Panc1 (cell line): ENCODE results near the gene RILP.

Source experiments
- POLR2AphosphoS5 ChIP-seq: IDR thresholded peaks from 2 replicates; pipeline ENCODE4 v1.6.1; 2012; ENCODE audit warnings: mild to moderate bottlenecking, low read depth, low read length, moderate library complexity
- TF ChIP-seq, protein P1 (sequence below): fragments of 450-650 bp; IDR thresholded peaks from 2 replicates; pipeline ENCODE4 v1.5.1; 2017; ENCODE audit warnings: mild to moderate bottlenecking
- TF ChIP-seq, protein P2 (sequence below), 2 experiments: IDR thresholded peaks; 2 replicates each; pipeline ENCODE4 v1.6.1; 2011 to 2012; ENCODE audit warnings: low read depth in 2 of 2, control low read depth in 1 of 2, low read length in 1 of 2, mild to moderate bottlenecking in 1 of 2, moderate library complexity in 1 of 2; ENCODE audit not compliant: insufficient read depth in 1 of 2

DNA sequence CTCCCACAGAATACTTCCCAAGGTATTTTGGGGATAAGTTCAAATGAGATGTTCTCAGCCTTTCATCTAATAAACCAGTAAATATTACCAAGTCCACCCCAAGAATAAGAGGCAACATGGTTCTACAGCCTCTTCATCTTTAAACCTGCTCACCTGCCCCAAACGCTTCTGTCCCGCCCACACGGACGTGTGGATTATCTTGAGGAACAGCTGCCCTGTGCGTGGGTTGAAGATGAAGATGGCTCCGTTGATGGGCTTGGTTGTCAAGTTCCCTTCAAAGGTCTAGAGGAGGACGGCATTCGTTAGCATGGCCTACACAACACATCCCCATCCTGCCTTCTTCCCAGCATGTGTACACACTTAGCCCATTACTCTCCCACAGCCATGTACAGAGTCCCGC, 8.4 kb upstream of the RILP start:
- TF ChIP-seq POLR2AphosphoS5, result no peak
- TF ChIP-seq, protein P1, sequence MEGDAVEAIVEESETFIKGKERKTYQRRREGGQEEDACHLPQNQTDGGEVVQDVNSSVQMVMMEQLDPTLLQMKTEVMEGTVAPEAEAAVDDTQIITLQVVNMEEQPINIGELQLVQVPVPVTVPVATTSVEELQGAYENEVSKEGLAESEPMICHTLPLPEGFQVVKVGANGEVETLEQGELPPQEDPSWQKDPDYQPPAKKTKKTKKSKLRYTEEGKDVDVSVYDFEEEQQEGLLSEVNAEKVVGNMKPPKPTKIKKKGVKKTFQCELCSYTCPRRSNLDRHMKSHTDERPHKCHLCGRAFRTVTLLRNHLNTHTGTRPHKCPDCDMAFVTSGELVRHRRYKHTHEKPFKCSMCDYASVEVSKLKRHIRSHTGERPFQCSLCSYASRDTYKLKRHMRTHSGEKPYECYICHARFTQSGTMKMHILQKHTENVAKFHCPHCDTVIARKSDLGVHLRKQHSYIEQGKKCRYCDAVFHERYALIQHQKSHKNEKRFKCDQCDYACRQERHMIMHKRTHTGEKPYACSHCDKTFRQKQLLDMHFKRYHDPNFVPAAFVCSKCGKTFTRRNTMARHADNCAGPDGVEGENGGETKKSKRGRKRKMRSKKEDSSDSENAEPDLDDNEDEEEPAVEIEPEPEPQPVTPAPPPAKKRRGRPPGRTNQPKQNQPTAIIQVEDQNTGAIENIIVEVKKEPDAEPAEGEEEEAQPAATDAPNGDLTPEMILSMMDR, result no peak
- TF ChIP-seq, protein P2, sequence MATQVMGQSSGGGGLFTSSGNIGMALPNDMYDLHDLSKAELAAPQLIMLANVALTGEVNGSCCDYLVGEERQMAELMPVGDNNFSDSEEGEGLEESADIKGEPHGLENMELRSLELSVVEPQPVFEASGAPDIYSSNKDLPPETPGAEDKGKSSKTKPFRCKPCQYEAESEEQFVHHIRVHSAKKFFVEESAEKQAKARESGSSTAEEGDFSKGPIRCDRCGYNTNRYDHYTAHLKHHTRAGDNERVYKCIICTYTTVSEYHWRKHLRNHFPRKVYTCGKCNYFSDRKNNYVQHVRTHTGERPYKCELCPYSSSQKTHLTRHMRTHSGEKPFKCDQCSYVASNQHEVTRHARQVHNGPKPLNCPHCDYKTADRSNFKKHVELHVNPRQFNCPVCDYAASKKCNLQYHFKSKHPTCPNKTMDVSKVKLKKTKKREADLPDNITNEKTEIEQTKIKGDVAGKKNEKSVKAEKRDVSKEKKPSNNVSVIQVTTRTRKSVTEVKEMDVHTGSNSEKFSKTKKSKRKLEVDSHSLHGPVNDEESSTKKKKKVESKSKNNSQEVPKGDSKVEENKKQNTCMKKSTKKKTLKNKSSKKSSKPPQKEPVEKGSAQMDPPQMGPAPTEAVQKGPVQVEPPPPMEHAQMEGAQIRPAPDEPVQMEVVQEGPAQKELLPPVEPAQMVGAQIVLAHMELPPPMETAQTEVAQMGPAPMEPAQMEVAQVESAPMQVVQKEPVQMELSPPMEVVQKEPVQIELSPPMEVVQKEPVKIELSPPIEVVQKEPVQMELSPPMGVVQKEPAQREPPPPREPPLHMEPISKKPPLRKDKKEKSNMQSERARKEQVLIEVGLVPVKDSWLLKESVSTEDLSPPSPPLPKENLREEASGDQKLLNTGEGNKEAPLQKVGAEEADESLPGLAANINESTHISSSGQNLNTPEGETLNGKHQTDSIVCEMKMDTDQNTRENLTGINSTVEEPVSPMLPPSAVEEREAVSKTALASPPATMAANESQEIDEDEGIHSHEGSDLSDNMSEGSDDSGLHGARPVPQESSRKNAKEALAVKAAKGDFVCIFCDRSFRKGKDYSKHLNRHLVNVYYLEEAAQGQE (IDR thresholded peaks at IDR 0.05; ENCODE audit: insufficient read depth in 1 of 2, low read depth in 2 of 2, low read length in 1 of 2), result no peak
